ENCODE results near the gene FRMD4A. TPM values are rescaled to one million over a fixed set of nuclear protein-coding genes. Genes with fewer than 3 reads are reported as not detected.
"Not testable (repeated sequence)": the region's sequence is repeated elsewhere in the genome, so short reads cannot be mapped to it uniquely, and the experiment has no call there.

FRMD4A gene
- total RNA-seq, 1 donor from 2014 or later = 0.64 TPM

- intact Hi-C loops (cut with micrococcal nuclease) = no loop called here
- no peaks in the 10 kb centered on the region for H3K36me3 Mint-ChIP-seq (ENCODE audit: low read depth)
- POLR2A ChIA-PET = no interaction called here
- ATAC-seq (ENCODE audit: low read depth) (no peak), DNase-seq (no peak)
- no peak for TF ChIP-seq CTCF (IDR thresholded peaks at IDR 0.05)
- no peak overlapping the region for H3K4me3 Mint-ChIP-seq
- CTCF ChIA-PET = no interaction called here
- H3K27ac Mint-ChIP-seq = no peak overlapping the region
- H3K4me1 Mint-ChIP-seq = peaks cover 6% of the 10 kb centered on the region
- H3K27me3 Mint-ChIP-seq = peaks cover 5% of the 10 kb centered on the region
- H3K9me3 Mint-ChIP-seq = no peaks in the 10 kb centered on the region
Measured at GRCh38 chr10:13902868-13903587, 427.7 kb downstream of the FRMD4A start.

- no peak for TF ChIP-seq CTCF (IDR thresholded peaks at IDR 0.05)
- H3K4me1 Mint-ChIP-seq = no peaks in the 10 kb centered on the region
- POLR2A ChIA-PET = no interaction called here
- intact Hi-C loops (cut with micrococcal nuclease) = no loop called here
- H3K36me3 Mint-ChIP-seq (ENCODE audit: low read depth) = no peaks in the 10 kb centered on the region
- H3K27ac Mint-ChIP-seq = no peak overlapping the region
- no peak overlapping the region for H3K4me3 Mint-ChIP-seq
- DNase-seq (no peak), ATAC-seq (ENCODE audit: low read depth) (no peak)
- CTCF ChIA-PET = no interaction called here
- peaks cover 11% of the 10 kb centered on the region for H3K27me3 Mint-ChIP-seq
- no peaks in the 10 kb centered on the region for H3K9me3 Mint-ChIP-seq
Measured at GRCh38 chr10:13899941-13900340, 430.8 kb downstream of the FRMD4A start.

GRCh38 chr10:13896146-13896545 is 434.6 kb downstream of the FRMD4A start:
- intact Hi-C loops (cut with micrococcal nuclease); POLR2A ChIA-PET; CTCF ChIA-PET; H3K9me3 Mint-ChIP-seq; DNase-seq; H3K4me3 Mint-ChIP-seq; ATAC-seq (ENCODE audit: low read depth); H3K36me3 Mint-ChIP-seq (ENCODE audit: low read depth); H3K4me1 Mint-ChIP-seq; H3K27ac Mint-ChIP-seq: not testable (repeated sequence)
- peaks cover 33% of the 10 kb centered on the region for H3K27me3 Mint-ChIP-seq

GRCh38 chr10:13894412-13895093 is 436.2 kb downstream of the FRMD4A start:
- ATAC-seq (ENCODE audit: low read depth) = no peak
- POLR2A ChIA-PET = interaction anchor here (0.7 kb wide), 1 partner anchor 535 kb away, joined by 3 read pairs; no protein-coding TSS in a partner anchor

GRCh38 chr10:13893926-13894325 is 436.8 kb downstream of the FRMD4A start:
- no peak overlapping the region for H3K27ac Mint-ChIP-seq
- ATAC-seq (ENCODE audit: low read depth) (no peak), DNase-seq (no peak)
- TF ChIP-seq CTCF (IDR thresholded peaks at IDR 0.05) = no peak
- H3K36me3 Mint-ChIP-seq (ENCODE audit: low read depth) = no peaks in the 10 kb centered on the region
- POLR2A ChIA-PET = interaction anchor here (0.7 kb wide), 1 partner anchor 535 kb away, joined by 3 read pairs; no protein-coding TSS in a partner anchor
- CTCF ChIA-PET = no interaction called here
- intact Hi-C loops (cut with micrococcal nuclease) = no loop called here
- peaks cover 15% of the 10 kb centered on the region for H3K4me1 Mint-ChIP-seq
- H3K9me3 Mint-ChIP-seq = no peaks in the 10 kb centered on the region
- no peak overlapping the region for H3K4me3 Mint-ChIP-seq
- peaks cover 53% of the 10 kb centered on the region for H3K27me3 Mint-ChIP-seq

More at GRCh38 chr10:13894412-13895093, 436.2 kb downstream of the FRMD4A start:
- Mint-ChIP-seq H3K36me3 (ENCODE audit: low read depth) (no peaks in the 10 kb centered on the region), H3K4me3 (no peak overlapping the region), H3K9me3 (no peaks in the 10 kb centered on the region), H3K27me3 (peaks cover 47% of the 10 kb centered on the region), H3K27ac (no peak overlapping the region), H3K4me1 (peaks cover 15% of the 10 kb centered on the region)
- TF ChIP-seq CTCF (IDR thresholded peaks at IDR 0.05) = no peak
- intact Hi-C loops (cut with micrococcal nuclease) = no loop called here
- CTCF ChIA-PET = no interaction called here
- no peak for DNase-seq

Data from activated B cell treated with CpG ODN at 0.5 μM for 24 hours (primary cell).